GM19372 (cell line): Measurements from ENCODE around the gene STK11.
"Not testable (repeated sequence)": the region's sequence is repeated elsewhere in the genome, so short reads cannot be mapped to it uniquely, and the experiment has no call there.

ENCODE experiments used
- ATAC-seq: cut with Tn5 transposase; IDR thresholded peaks from one replicate; pipeline ENCODE4 v1.9.1; 2021; ENCODE audit warnings: mild to moderate bottlenecking, low read depth, moderate library complexity; ENCODE audit not compliant: unreplicated experiment

The STK11 gene

GRCh38 chr19:1206150-1206863 lies 729 bp downstream of the STK11 start:
- ATAC-seq: no peak

- ATAC-seq: no peak
These were observed 1.4 kb downstream of the STK11 start for GRCh38 chr19:1206864-1207450.

- not testable (repeated sequence) for ATAC-seq
These were observed 3.3 kb downstream of the STK11 start for GRCh38 chr19:1208830-1209229.

- no peak for ATAC-seq
These were observed 4.6 kb downstream of the STK11 start for GRCh38 chr19:1210227-1210538.

- no peak for ATAC-seq
These were observed 6.1 kb downstream of the STK11 start for GRCh38 chr19:1211494-1212234.

- no peak for ATAC-seq
These were observed 8.1 kb downstream of the STK11 start for GRCh38 chr19:1213391-1214286.

- no peak for ATAC-seq
These were observed 8.8 kb downstream of the STK11 start for GRCh38 chr19:1214299-1214861.

- ATAC-seq: no peak
These were observed 9.5 kb downstream of the STK11 start for GRCh38 chr19:1214862-1215731.

GRCh38 chr19:1216756-1217155 lies 11.2 kb downstream of the STK11 start:
- ATAC-seq: no peak

GRCh38 chr19:1217366-1217765 lies 11.8 kb downstream of the STK11 start:
- ATAC-seq: no peak

- no peak for ATAC-seq
These were observed 13.4 kb downstream of the STK11 start for GRCh38 chr19:1218751-1219567.

- ATAC-seq: no peak
These were observed 14.4 kb downstream of the STK11 start for GRCh38 chr19:1219786-1220476.

- no peak for ATAC-seq
These were observed 14.9 kb downstream of the STK11 start for GRCh38 chr19:1220477-1220930.

- ATAC-seq: no peak
These were observed 15.7 kb downstream of the STK11 start for GRCh38 chr19:1220976-1221903.

GRCh38 chr19:1221904-1222255 lies 16.3 kb downstream of the STK11 start:
- ATAC-seq: no peak

GRCh38 chr19:1222394-1222793 lies 16.8 kb downstream of the STK11 start:
- ATAC-seq: no peak
